ENCODE measurements around the gene AJM1. TPM values are rescaled to one million over a fixed set of nuclear protein-coding genes. Genes with fewer than 3 reads are reported as not detected.

The AJM1 gene
- total RNA-seq, 4 donors from 2014 or later, result 0.72 to 2.5 (median 0.78) TPM

GRCh38 chr9:136885950-136886578 is 43.8 kb downstream of the AJM1 start, which contains the start of gene TRAF2:
TSS of gene TRAF2 (plus strand) at chr9:136886516. CDS start at chr9:136898741, 12,225 bp downstream.
- no peak for TF ChIP-seq CTCF (IDR thresholded peaks at IDR 0.05)
- ATAC-seq (ENCODE audit: low FRiP score) (peak; percentile 99), DNase-seq (ENCODE audit: low spot score) (peak; percentile 91)

- no peak for DNase-seq (ENCODE audit: low spot score)
- no peak for TF ChIP-seq CTCF (IDR thresholded peaks at IDR 0.05)
- peak; percentile 65 for ATAC-seq (ENCODE audit: low FRiP score)
Observed at GRCh38 chr9:136886610-136887597, 44.6 kb downstream of the AJM1 start.

- no peak for TF ChIP-seq CTCF (IDR thresholded peaks at IDR 0.05)
- DNase-seq (ENCODE audit: low spot score) (no peak), ATAC-seq (ENCODE audit: low FRiP score) (no peak)
Observed at GRCh38 chr9:136888454-136888853, 46.2 kb downstream of the AJM1 start.

- DNase-seq (ENCODE audit: low spot score), result no peak
- no peak for ATAC-seq (ENCODE audit: low FRiP score)
- TF ChIP-seq CTCF (IDR thresholded peaks at IDR 0.05), result no peak
Observed at GRCh38 chr9:136889858-136890257, 47.6 kb downstream of the AJM1 start.

- ATAC-seq (ENCODE audit: low FRiP score) (no peak), DNase-seq (ENCODE audit: low spot score) (no peak)
- TF ChIP-seq CTCF (IDR thresholded peaks at IDR 0.05), result no peak
Observed at GRCh38 chr9:136890661-136891060, 48.4 kb downstream of the AJM1 start.

Small RNA genes within 50 kb of the gene (small RNA-seq; reads per million reads assigned to genes)
- gene AL355987.2 (not detected), gene MIR4292 (not detected), gene MIR4479 (not detected)

Other genes with a start within 250 kb of the AJM1 start
- 100 to 1,000 TPM in 3 of 4 donors, 10 to 100 TPM in 1; 50.6 to 274 (median 145) TPM for gene EGFL7, start 179.6 kb upstream of the AJM1 start, total RNA-seq
- 100 to 1,000 TPM; 391 to 854 (median 473) TPM for gene AGPAT2, start 155.0 kb upstream of the AJM1 start, total RNA-seq
- 10 to 100 TPM in 1 of 4 donors, 1 to 10 TPM in 3; 4.4 to 12.8 (median 7.5) TPM for gene DIPK1B, start 129.9 kb upstream of the AJM1 start, total RNA-seq
- gene LCN10, start 99.5 kb upstream of the AJM1 start, total RNA-seq, result 10 to 100 TPM in 1 of 4 donors, 1 to 10 TPM in 3; 3.5 to 10.2 (median 5.0) TPM
- 10 to 100 TPM in 2 of 4 donors, 1 to 10 TPM in 2; 5.0 to 24.1 (median 9.0) TPM for gene LCN6, start 94.0 kb upstream of the AJM1 start, total RNA-seq
- gene LCN8, start 84.2 kb upstream of the AJM1 start, total RNA-seq, result not detected
- not detected for gene LCN15, start 78.0 kb upstream of the AJM1 start, total RNA-seq
- 10 to 100 TPM; 43.1 to 88.1 (median 70.9) TPM for gene TMEM141, start 51.1 kb upstream of the AJM1 start, total RNA-seq
- gene CCDC183, start 46.1 kb upstream of the AJM1 start, total RNA-seq, result 1 to 10 TPM; 1.5 to 2.8 (median 1.9) TPM
- 10 to 100 TPM; 33.7 to 46.9 (median 44.9) TPM for gene RABL6, start 34.5 kb upstream of the AJM1 start, total RNA-seq
- gene PHPT1, start 6.9 kb downstream of the AJM1 start, total RNA-seq, result 10 to 100 TPM; 27.1 to 53.9 (median 40.9) TPM
- gene MAMDC4, start 9.9 kb downstream of the AJM1 start, total RNA-seq, result 1 to 10 TPM; 1.4 to 3.9 (median 1.7) TPM
- gene EDF1, start 23.8 kb downstream of the AJM1 start, total RNA-seq, result 100 to 1,000 TPM; 281 to 323 (median 308) TPM
- gene TRAF2, start 44.0 kb downstream of the AJM1 start, total RNA-seq, result 1 to 10 TPM; 3.2 to 9.1 (median 5.1) TPM
- gene FBXW5, start 102.3 kb downstream of the AJM1 start, total RNA-seq, result 100 to 1,000 TPM; 154 to 242 (median 185) TPM
- 1 to 10 TPM in 1 of 4 donors, not detected in 3; 4.3 TPM for gene C8G, start 102.8 kb downstream of the AJM1 start, total RNA-seq
- under 1 TPM in 1 of 4 donors, not detected in 3; 0.46 TPM for gene LCN12, start 109.8 kb downstream of the AJM1 start, total RNA-seq
- 100 to 1,000 TPM in 2 of 4 donors, 10 to 100 TPM in 2; 76.9 to 173 (median 118) TPM for gene PTGDS, start 135.0 kb downstream of the AJM1 start, total RNA-seq
- under 1 TPM in 3 of 4 donors, not detected in 1; 0.28 to 0.47 (median 0.36) TPM for gene LCNL1, start 140.5 kb downstream of the AJM1 start, total RNA-seq
- gene PAXX, start 149.9 kb downstream of the AJM1 start, total RNA-seq, result 10 to 100 TPM; 22.0 to 37.0 (median 31.6) TPM
- 1 to 10 TPM in 3 of 4 donors, under 1 TPM in 1; 0.95 to 9.7 (median 4.7) TPM for gene CLIC3, start 154.1 kb downstream of the AJM1 start, total RNA-seq
- gene ABCA2, start 185.8 kb downstream of the AJM1 start, total RNA-seq, result 10 to 100 TPM; 15.4 to 31.5 (median 25.9) TPM
- gene FUT7, start 189.6 kb downstream of the AJM1 start, total RNA-seq, result 1 to 10 TPM in 1 of 4 donors, under 1 TPM in 2, not detected in 1; 0.19 to 3.6 (median 0.31) TPM
- 10 to 100 TPM; 37.2 to 70.5 (median 58.5) TPM for gene NPDC1, start 203.7 kb downstream of the AJM1 start, total RNA-seq
- gene ENTPD2, start 211.6 kb downstream of the AJM1 start, total RNA-seq, result under 1 TPM in 3 of 4 donors, not detected in 1; 0.25 to 0.72 (median 0.28) TPM
- gene SAPCD2, start 228.1 kb downstream of the AJM1 start, total RNA-seq, result 1 to 10 TPM in 1 of 4 donors, under 1 TPM in 2, not detected in 1; 0.13 to 1.8 (median 0.37) TPM
- gene UAP1L1, start 235.0 kb downstream of the AJM1 start, total RNA-seq, result 10 to 100 TPM in 2 of 4 donors, 1 to 10 TPM in 2; 5.2 to 12.8 (median 9.7) TPM
- 10 to 100 TPM; 30.2 to 39.9 (median 33.9) TPM for gene MAN1B1, start 244.5 kb downstream of the AJM1 start, total RNA-seq